Upper lobe of right lung (tissue), 1 donor: Measurements from ENCODE around the gene NTRK1. TPM values are rescaled to one million over a fixed set of nuclear protein-coding genes. Genes with fewer than 3 reads are reported as not detected.
A peak's percentile ranks its signal among the peaks of the same experiment; 100 is the strongest.

Experiments
- ATAC-seq: fragments of 200-7000 bp; cut with Tn5 transposase; one replicate; pipeline ENCODE4 v1.9.1; 2020; ENCODE audit warnings: mild to moderate bottlenecking, moderate library complexity
- DNase-seq: peaks from one replicate; pipeline ENCODE4 v3.0.0-alpha.2; 2020
- H3K27ac ChIP-seq: fragments of 200-600 bp; one replicate; pipeline ENCODE4 v1.8.0; 2022
- H3K27me3 ChIP-seq: fragments of 200-600 bp; one replicate; pipeline ENCODE4 v1.8.0; 2022; ENCODE audit warnings: mild to moderate bottlenecking
- H3K36me3 ChIP-seq: fragments of 200-600 bp; one replicate; pipeline ENCODE4 v1.8.0; 2022
- H3K4me1 ChIP-seq: fragments of 200-600 bp; one replicate; pipeline ENCODE4 v1.8.0; 2022
- H3K4me3 ChIP-seq: fragments of 200-600 bp; one replicate; pipeline ENCODE4 v1.8.0; 2022; ENCODE audit warnings: mild to moderate bottlenecking
- H3K9me3 ChIP-seq: fragments of 200-600 bp; one replicate; pipeline ENCODE4 v1.8.0; 2022
- intact Hi-C: fragments of 100-400 bp; cut with DNase I; formaldehyde crosslinking; loops from one replicate; pipeline ENCODE4 v1.11.0; 2022
- total RNA-seq: library from RNA; stranded (reverse); fragmentation: NEBNext Ultra II Directional; extraction: Animal tissue kit (Norgen Biotek cat#: 25700); gene quantifications from one replicate; pipeline ENCODE4 v1.2.1, GENCODE V29; 2021
- TF ChIP-seq, protein P1 (sequence below): fragments of 200-600 bp; IDR thresholded peaks from one replicate; pipeline ENCODE4 v1.8.0; 2022; ENCODE audit warnings: antibody characterized with exemption
- donor health status: DM: no; HTN: yes; CAD: no; lungs with severe emphysema.

Gene NTRK1
- total RNA-seq, 1 donor from 2014 or later: 1.2 TPM

DNA sequence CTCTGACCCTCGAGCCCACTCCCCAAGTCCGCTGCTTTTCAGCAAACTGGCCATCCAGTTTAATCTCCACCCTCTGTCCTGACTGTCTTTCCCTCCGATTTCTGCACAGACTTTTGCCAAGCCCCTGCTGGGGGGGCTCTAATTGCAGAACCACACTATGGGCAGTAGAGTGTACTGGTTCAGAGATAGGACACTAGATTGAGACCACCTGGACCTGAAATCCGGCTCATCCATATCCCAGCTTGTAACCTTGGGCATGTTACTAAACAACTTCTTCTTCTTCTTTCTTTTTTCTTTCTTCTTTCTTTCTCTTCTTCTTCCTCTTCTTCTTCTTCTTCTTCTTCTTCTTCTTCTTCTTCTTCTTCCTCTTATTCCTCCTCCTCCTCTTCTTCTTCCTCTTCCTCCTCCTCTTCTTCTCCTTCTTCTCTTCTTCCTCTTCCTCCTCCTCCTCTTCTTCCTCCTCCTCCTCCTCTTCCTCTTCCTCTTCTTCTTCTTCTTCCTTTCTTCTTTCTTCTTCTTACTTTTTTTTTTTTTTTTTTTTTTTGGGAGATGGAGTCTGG, 67.5 kb downstream of the NTRK1 start:
- Histone ChIP-seq H3K27ac (no peak overlapping the region), H3K4me1 (peaks cover 23% of the 10 kb centered on the region), H3K27me3 (peaks cover 50% of the 10 kb centered on the region), H3K4me3 (peak overlapping the region; percentile 8), H3K36me3 (no peaks in the 10 kb centered on the region), H3K9me3 (no peaks in the 10 kb centered on the region)
- ATAC-seq: no peak
- TF ChIP-seq, protein P1, sequence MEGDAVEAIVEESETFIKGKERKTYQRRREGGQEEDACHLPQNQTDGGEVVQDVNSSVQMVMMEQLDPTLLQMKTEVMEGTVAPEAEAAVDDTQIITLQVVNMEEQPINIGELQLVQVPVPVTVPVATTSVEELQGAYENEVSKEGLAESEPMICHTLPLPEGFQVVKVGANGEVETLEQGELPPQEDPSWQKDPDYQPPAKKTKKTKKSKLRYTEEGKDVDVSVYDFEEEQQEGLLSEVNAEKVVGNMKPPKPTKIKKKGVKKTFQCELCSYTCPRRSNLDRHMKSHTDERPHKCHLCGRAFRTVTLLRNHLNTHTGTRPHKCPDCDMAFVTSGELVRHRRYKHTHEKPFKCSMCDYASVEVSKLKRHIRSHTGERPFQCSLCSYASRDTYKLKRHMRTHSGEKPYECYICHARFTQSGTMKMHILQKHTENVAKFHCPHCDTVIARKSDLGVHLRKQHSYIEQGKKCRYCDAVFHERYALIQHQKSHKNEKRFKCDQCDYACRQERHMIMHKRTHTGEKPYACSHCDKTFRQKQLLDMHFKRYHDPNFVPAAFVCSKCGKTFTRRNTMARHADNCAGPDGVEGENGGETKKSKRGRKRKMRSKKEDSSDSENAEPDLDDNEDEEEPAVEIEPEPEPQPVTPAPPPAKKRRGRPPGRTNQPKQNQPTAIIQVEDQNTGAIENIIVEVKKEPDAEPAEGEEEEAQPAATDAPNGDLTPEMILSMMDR: no peak
- DNase-seq: no peak
- intact Hi-C loops: no loop called here

DNA sequence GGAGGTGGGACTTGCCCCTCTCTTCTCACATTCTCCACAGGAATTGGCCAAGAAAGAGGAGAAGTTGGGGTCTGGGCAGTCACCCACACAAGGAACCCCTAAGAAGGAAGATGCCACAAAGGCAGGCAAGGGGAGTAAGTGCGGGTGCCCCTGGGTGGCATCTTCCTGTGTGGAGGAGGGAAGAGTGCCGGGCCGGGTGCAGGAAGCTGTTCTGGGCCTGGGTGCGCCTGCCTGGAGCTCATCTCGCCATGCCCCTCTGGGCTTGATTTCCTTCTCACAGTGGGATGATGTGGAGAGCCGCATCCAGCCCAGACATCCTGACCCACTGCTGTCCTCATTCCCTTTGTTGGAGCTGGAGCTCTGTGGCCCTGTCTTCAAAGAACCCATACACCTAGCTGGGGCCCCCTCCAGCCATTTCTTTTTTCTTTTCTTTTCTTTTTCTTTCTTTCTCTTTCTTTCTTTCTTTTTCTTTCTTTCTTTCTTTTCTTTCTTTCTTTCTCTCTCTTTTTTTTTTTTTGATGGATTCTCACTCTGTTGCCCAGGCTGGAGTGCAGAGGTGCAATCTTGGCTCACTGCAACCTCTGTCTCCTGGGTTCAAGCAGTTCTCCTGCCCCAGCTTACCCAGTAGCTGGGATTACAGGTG, 69.1 kb downstream of the NTRK1 start:
- ATAC-seq: no peak
- Histone ChIP-seq H3K9me3 (no peaks in the 10 kb centered on the region), H3K4me1 (peaks cover 11% of the 10 kb centered on the region), H3K27me3 (peaks cover 34% of the 10 kb centered on the region), H3K36me3 (no peaks in the 10 kb centered on the region), H3K4me3 (no peak overlapping the region), H3K27ac (no peak overlapping the region)
- DNase-seq: no peak
- TF ChIP-seq, protein P1: no peak
- intact Hi-C loops: no loop called here

DNA sequence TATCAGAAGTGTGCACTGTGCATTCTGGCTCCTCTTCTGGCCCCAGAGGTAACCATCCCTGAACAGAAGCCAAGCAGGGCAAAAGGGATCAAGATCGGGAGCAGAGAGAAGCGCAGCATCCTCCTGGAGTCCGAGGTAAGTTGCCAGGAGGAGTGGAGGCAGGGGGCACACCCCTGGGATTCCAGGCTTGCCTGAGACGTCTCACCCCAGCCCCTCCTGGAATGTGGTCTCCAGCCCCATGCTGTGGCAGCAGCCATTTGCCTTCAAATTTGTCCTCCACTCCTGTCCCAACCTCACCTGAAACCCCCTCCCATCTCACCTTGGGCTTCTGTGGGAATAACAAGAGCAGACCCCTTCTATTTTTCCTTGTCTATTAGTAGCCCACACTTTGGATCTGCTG, 69.8 kb downstream of the NTRK1 start:
- Histone ChIP-seq H3K36me3 (peaks cover 8% of the 10 kb centered on the region), H3K9me3 (no peaks in the 10 kb centered on the region), H3K4me3 (no peak overlapping the region), H3K27ac (no peak overlapping the region), H3K27me3 (peaks cover 28% of the 10 kb centered on the region), H3K4me1 (peaks cover 11% of the 10 kb centered on the region)
- intact Hi-C loops: no loop called here
- TF ChIP-seq, protein P1: no peak
- DNase-seq (no peak), ATAC-seq (no peak)

Other genes starting within 250 kb of the NTRK1 start
- gene HAPLN2, start 241.4 kb upstream of the NTRK1 start, total RNA-seq: 0.78 TPM
- not detected for gene BCAN, start 218.7 kb upstream of the NTRK1 start, total RNA-seq
- 54.7 TPM for gene NES, start 183.5 kb upstream of the NTRK1 start, total RNA-seq
- 1.4 TPM for gene CRABP2, start 155.3 kb upstream of the NTRK1 start, total RNA-seq
- gene METTL25B, start 132.4 kb upstream of the NTRK1 start, total RNA-seq: 42.4 TPM
- 28.3 TPM for gene ISG20L2, start 132.1 kb upstream of the NTRK1 start, total RNA-seq
- gene MRPL24, start 119.8 kb upstream of the NTRK1 start, total RNA-seq: 41.8 TPM
- gene HDGF, start 109.2 kb upstream of the NTRK1 start, total RNA-seq: 144 TPM
- gene PRCC, start 93.3 kb upstream of the NTRK1 start, total RNA-seq: 48.5 TPM
- 3.8 TPM for gene SH2D2A, start 44.0 kb upstream of the NTRK1 start, total RNA-seq
- not detected for gene INSRR, start 1.7 kb upstream of the NTRK1 start, total RNA-seq
- 17.9 TPM for gene PEAR1, start 32.9 kb downstream of the NTRK1 start, total RNA-seq
- 0.26 TPM for gene LRRC71, start 59.8 kb downstream of the NTRK1 start, total RNA-seq
- gene ARHGEF11, start 184.9 kb downstream of the NTRK1 start, total RNA-seq: 41.1 TPM
- not detected for gene ETV3L, start 238.9 kb downstream of the NTRK1 start, total RNA-seq